Calu3 (cell line): Measurements from ENCODE around the gene BIVM. TPM values are rescaled to one million over a fixed set of nuclear protein-coding genes. Genes with fewer than 3 reads are reported as not detected.

Experiments used
- BruUV-seq: library from RNA; stranded (reverse); fragments of 400-500 nt; replicated peaks from 2 replicates; lab custom pipeline; 2021; lab: Mats Ljungman, UMichigan
- CTCF ChIA-PET: fragments of 300-600 bp; sonication (Branson Sonifier 250); formaldehyde crosslinking; loops from one replicate; lab custom pipeline; 2022; ENCODE audit warnings: antibody characterized with exemption; lab: Charles Lee
- DNase-seq: peaks from one replicate; pipeline ENCODE4 v3.0.0; 2022
- H3K27ac Mint-ChIP-seq: one replicate; pipeline ENCODE4 v1.8.0; 2022; ENCODE audit warnings: mixed read lengths; ENCODE audit not compliant: unreplicated experiment
- H3K27me3 Mint-ChIP-seq: one replicate; pipeline ENCODE4 v1.8.0; 2022; ENCODE audit warnings: mixed read lengths; ENCODE audit not compliant: unreplicated experiment
- H3K36me3 Mint-ChIP-seq: one replicate; pipeline ENCODE4 v1.8.0; 2022; ENCODE audit warnings: mild to moderate bottlenecking, moderate library complexity, mixed read lengths; ENCODE audit not compliant: insufficient read depth, unreplicated experiment
- H3K4me1 Mint-ChIP-seq: one replicate; pipeline ENCODE4 v1.8.0; 2022; ENCODE audit warnings: mild to moderate bottlenecking, low read depth, mixed read lengths; ENCODE audit not compliant: unreplicated experiment
- H3K4me3 Mint-ChIP-seq: one replicate; pipeline ENCODE4 v1.8.0; 2022; ENCODE audit warnings: mild to moderate bottlenecking, low read depth, moderate library complexity, mixed read lengths; ENCODE audit not compliant: unreplicated experiment
- H3K9me3 Mint-ChIP-seq: one replicate; pipeline ENCODE4 v1.8.0; 2022; ENCODE audit warnings: low read depth, mixed read lengths; ENCODE audit not compliant: unreplicated experiment
- intact Hi-C: fragments of 100-400 bp; cut with micrococcal nuclease; formaldehyde crosslinking; loops from one replicate; pipeline ENCODE4 v1.10.0; 2022; ENCODE audit not compliant: unreplicated experiment
- total RNA-seq: library from RNA; stranded (reverse); gene quantifications from 2 replicates; pipeline ENCODE4 v1.2.3, GENCODE V29; 2022
- TF ChIP-seq, protein P1 (sequence below): fragments of 200-600 bp; IDR thresholded peaks from one replicate; pipeline ENCODE4 v1.8.0; 2022; ENCODE audit warnings: antibody characterized with exemption; ENCODE audit not compliant: unreplicated experiment

BIVM gene
- total RNA-seq, 1 experiment from 2014 or later, result 12.6 TPM

DNA sequence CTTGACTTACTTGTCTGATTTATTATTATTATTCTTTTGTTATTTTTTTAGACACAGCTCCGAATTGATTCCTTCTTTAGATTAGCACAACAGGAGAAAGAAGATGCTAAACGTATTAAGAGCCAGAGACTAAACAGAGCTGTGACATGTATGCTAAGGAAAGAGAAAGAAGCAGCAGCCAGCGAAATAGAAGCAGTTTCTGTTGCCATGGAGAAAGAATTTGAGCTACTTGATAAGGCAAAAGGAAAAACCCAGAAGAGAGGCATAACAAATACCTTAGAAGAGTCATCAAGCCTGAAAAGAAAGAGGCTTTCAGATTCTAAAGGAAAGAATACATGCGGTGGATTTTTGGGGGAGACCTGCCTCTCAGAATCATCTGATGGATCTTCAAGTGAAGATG lies 76.3 kb downstream of the BIVM start:
- H3K27me3 Mint-ChIP-seq, result no peaks in the 10 kb centered on the region
- CTCF ChIA-PET, result no interaction called here
- TF ChIP-seq, protein P1, sequence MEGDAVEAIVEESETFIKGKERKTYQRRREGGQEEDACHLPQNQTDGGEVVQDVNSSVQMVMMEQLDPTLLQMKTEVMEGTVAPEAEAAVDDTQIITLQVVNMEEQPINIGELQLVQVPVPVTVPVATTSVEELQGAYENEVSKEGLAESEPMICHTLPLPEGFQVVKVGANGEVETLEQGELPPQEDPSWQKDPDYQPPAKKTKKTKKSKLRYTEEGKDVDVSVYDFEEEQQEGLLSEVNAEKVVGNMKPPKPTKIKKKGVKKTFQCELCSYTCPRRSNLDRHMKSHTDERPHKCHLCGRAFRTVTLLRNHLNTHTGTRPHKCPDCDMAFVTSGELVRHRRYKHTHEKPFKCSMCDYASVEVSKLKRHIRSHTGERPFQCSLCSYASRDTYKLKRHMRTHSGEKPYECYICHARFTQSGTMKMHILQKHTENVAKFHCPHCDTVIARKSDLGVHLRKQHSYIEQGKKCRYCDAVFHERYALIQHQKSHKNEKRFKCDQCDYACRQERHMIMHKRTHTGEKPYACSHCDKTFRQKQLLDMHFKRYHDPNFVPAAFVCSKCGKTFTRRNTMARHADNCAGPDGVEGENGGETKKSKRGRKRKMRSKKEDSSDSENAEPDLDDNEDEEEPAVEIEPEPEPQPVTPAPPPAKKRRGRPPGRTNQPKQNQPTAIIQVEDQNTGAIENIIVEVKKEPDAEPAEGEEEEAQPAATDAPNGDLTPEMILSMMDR, result no peak
- intact Hi-C loops, result no loop called here
- peaks cover 10% of the 10 kb centered on the region for H3K36me3 Mint-ChIP-seq
- H3K4me3 Mint-ChIP-seq, result no peak overlapping the region
- no peak overlapping the region for H3K27ac Mint-ChIP-seq
- H3K9me3 Mint-ChIP-seq, result no peaks in the 10 kb centered on the region
- no peak for DNase-seq
- H3K4me1 Mint-ChIP-seq, result peaks cover 9% of the 10 kb centered on the region
- no TSS peak for BruUV-seq

DNA sequence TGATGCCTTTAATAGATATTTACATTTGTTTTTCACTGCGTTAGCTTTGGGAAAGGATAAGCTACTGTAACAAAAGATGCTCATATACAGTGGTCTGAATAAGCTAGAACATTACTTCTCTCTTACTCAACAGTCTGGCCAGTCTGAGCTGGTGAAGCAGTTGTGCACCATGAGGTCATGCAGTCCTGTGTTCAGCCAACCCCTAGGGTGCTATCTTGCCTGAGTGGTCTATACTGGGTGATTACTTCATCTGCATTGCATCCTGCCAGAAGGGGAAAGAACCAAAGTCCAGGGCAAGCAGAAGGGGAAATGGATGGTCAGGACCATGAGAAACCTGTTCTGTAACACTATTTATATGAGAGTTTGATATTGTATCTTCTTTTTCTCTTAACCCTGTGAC lies 78.4 kb downstream of the BIVM start:
- TF ChIP-seq, protein P1, result no peak
- CTCF ChIA-PET, result no interaction called here

DNA sequence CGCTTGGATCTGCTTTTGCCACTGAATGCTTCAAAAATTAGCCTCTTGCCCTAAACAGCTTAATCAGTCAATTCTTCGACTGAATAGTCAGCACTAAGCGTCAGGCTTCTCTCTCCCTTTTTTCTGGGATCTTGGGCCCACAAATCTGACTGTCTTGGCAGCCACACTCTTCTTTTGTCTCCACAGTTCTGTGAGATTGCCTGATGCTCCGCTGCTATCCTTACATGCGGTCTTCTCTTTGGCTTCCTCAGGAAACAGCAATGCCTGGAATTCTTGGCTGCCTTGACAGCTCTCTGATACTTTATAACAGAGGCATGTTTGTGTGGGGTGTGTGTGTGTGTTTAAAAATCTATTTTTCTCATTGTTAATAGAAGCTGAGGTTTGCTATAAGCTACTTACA lies 79.6 kb downstream of the BIVM start:
- CTCF ChIA-PET, result no interaction called here
- Mint-ChIP-seq H3K9me3 (no peaks in the 10 kb centered on the region), H3K27ac (no peak overlapping the region), H3K4me1 (no peaks in the 10 kb centered on the region), H3K36me3 (peaks cover 10% of the 10 kb centered on the region), H3K4me3 (no peak overlapping the region), H3K27me3 (no peaks in the 10 kb centered on the region)
- TF ChIP-seq, protein P1, result no peak
- intact Hi-C loops, result no loop called here
- no peak for DNase-seq
- no TSS peak for BruUV-seq

More for the DNA sequence above, 78.4 kb downstream of the BIVM start:
- Mint-ChIP-seq H3K27ac (no peak overlapping the region), H3K9me3 (no peaks in the 10 kb centered on the region), H3K27me3 (no peaks in the 10 kb centered on the region), H3K36me3 (peaks cover 10% of the 10 kb centered on the region), H3K4me1 (peaks cover 5% of the 10 kb centered on the region), H3K4me3 (no peak overlapping the region)
- BruUV-seq, result no TSS peak
- intact Hi-C loops, result no loop called here
- DNase-seq, result no peak

- CTCF ChIA-PET, result no interaction called here
- no peak overlapping the region for H3K27ac Mint-ChIP-seq
- H3K4me1 Mint-ChIP-seq, result no peaks in the 10 kb centered on the region
- BruUV-seq, result no TSS peak
- TF ChIP-seq, protein P1, result no peak
- no peak overlapping the region for H3K4me3 Mint-ChIP-seq
- no peak for DNase-seq
- H3K36me3 Mint-ChIP-seq, result peaks cover 6% of the 10 kb centered on the region
- H3K27me3 Mint-ChIP-seq, result no peaks in the 10 kb centered on the region
- H3K9me3 Mint-ChIP-seq, result no peaks in the 10 kb centered on the region
- intact Hi-C loops, result no loop called here
Observed at GRCh38 chr13:102879793-102880499, 81.0 kb downstream of the BIVM start.
